HG02938 (cell line): ENCODE data around the gene VAX1.
A peak's percentile ranks its signal among the peaks of the same experiment; 100 is the strongest.
"Not testable (repeated sequence)": the region's sequence is repeated elsewhere in the genome, so short reads cannot be mapped to it uniquely, and the experiment has no call there.

Experiments
- ATAC-seq: cut with Tn5 transposase; IDR thresholded peaks from one replicate; pipeline ENCODE4 v1.9.1; 2021; ENCODE audit warnings: mild to moderate bottlenecking, moderate library complexity; ENCODE audit not compliant: unreplicated experiment

Gene VAX1

GRCh38 chr10:117137911-117138642, at the start of gene VAX1:
TSS of gene VAX1 (minus strand) at chr10:117138270. CDS start at chr10:117138056, 214 bp downstream.
- ATAC-seq, result no peak

DNA sequence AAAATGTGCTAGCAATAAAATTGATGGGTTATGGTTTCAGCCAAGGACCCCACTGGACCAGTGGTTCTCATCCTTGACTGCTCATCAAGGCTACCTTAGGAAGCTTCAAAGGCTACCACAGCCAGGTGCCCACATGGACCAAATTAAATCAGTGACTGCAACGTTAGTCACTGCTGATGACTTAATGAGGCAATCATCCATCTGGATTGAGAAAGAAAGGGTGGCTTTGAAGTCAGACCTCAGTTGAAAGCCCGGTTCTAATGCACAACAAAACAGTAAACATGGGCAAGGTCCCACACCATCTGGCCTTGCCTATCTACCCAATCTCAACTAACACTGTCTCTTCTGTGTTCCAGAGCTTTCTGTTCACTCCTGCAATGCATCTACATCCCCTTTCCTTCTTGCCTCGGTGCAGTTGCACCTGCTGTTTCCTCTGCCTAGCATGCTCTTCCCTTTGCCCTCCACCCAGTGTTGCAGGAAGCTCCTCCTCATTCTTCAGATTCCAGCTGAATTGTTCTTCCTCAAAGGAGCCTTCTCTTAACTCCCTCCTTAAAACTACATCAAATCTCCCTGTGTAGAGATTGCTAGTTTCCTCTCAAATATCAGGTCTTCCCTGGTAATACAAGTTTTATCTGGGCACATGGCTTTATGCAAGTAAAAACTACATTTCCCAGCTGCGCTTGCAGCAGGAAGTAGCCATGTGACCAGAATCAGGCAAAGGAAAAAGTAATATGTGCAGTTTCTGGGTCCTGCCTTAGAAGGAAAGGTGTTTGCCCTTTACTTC, 49.0 kb upstream of the VAX1 start:
- ATAC-seq, result no peak

DNA sequence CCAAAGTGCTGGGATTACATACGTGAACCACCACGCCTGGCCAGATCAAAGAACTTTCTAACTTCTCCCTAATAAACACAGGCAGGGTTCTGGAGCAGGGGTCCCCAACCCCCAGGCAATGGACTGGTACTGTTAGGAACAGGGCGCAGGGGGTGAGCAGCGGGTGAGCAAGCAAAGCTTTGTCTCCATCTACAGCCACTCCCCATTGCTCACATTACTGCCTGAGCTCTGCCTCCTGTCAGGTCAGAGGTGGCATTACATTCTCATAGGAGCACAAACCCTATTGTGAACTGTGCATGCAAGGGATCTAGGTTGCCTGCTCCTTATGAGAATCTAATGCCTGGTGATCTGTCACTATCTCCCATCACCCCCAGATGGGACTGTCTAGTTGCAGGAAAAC, 47.7 kb upstream of the VAX1 start:
- not testable (repeated sequence) for ATAC-seq

DNA sequence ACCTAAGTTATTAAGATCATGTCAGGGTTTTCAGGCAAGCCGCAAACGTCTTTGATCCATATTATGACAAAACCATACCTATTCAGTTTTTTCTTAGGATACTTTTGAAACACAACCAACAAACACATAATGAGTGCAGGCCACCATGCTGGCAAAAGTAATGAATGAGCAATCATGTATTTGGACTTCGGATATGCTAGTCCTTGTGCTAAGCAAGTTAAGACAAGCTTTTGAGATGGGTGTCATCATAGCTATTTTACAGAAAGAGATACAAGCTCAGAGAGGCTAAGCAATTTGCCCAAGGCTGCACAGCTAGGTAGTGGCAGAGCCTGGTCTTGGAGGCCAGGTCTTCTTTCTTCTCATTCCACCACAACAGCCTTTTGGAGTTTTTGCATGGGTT, 46.8 kb upstream of the VAX1 start:
- ATAC-seq, result no peak

DNA sequence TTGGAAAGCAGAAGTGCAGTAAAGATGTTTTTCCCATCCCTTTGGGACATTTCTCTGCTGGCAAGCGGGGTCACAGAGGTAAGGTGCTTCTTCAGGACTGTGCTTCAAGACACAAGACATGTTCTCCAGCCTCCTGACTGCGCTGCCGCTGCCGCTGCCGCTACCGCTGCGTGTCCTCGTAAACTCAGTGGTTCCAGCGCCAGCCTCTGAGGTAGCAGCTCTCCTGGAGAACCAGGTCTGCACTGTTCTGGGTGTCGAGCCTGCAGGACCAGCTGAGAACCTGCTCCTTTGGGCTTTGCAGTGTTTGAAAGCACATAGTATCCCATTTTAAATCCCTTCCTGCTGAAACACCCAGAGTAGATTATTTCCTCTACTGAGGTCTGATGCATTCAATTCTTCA, 46.2 kb upstream of the VAX1 start:
- ATAC-seq, result no peak

DNA sequence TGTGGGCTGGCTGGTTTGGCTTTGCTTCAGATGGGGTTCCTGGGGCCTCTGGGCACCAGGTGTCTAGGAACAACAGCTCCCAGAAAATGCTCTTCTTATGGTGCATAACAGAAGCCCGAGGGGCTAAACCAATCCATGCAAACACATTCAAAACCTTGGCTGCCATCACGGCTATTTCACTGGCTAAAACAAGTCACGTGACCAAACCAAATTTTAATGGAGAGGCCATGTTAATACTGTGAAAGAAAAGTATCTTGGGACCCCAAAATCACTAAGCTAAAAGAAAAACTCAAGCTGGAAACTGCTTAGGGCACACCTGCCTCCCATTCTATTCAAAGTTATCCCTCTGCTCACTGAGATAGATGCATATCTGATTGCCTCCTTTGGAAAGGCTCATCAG, 40.1 kb upstream of the VAX1 start:
- ATAC-seq, result no peak

DNA sequence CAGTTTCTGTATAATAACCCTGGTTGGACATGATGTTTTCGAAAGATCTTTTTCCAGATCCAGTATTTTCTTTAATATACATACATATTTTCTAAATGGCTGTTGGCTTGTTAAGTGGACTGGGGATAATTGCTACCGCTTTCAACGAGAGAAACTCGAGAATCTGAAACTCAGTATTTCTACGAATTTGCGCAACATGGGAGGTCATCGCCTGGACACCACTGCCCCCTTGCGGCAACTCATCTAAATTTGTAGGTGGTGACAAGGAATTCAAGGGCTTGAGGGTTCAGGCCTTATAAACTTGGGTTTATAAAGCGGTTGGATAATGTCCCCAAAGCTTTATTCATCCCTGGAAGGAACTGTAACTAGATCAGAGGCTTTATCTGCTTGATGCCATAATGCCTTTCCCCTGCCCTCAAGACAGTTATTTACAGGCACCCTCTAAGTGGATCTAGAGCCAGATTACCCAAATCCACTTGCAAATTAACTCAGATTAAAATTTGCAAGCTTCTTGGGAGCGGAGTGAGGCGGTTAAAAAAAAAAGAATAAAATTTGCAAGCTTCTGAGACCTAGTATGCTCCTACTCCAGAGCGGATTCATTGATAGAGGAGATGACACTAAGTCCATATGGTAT, 37.9 kb upstream of the VAX1 start:
- ATAC-seq, result peak; percentile 58

GRCh38 chr10:117175215-117175900, 37.3 kb upstream of the VAX1 start:
- ATAC-seq, result peak; percentile 30

GRCh38 chr10:117174439-117175214, 36.6 kb upstream of the VAX1 start:
- peak; percentile 79 for ATAC-seq

- ATAC-seq, result no peak
Measured at GRCh38 chr10:117170244-117170643, 32.2 kb upstream of the VAX1 start.

DNA sequence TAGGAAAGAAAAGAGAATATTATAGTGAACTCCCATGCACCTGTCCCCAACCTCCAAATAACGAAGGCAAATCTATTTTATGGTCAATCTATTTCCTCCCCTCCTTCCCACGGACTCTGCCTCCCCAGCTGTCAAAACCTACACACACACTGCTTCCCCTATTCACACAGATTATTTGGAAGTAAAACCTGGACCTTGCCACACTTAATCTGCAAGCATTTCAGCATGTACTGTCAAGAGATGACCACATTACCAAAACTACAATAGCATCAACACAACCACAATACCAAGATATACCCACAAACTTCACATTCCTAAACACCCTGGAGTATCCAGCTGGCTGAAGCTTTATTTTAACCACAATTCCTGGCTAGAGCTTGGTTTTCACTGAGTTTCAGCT, 31.4 kb upstream of the VAX1 start:
- no peak for ATAC-seq

GRCh38 chr10:117168729-117169128, 30.7 kb upstream of the VAX1 start:
- ATAC-seq, result no peak

DNA sequence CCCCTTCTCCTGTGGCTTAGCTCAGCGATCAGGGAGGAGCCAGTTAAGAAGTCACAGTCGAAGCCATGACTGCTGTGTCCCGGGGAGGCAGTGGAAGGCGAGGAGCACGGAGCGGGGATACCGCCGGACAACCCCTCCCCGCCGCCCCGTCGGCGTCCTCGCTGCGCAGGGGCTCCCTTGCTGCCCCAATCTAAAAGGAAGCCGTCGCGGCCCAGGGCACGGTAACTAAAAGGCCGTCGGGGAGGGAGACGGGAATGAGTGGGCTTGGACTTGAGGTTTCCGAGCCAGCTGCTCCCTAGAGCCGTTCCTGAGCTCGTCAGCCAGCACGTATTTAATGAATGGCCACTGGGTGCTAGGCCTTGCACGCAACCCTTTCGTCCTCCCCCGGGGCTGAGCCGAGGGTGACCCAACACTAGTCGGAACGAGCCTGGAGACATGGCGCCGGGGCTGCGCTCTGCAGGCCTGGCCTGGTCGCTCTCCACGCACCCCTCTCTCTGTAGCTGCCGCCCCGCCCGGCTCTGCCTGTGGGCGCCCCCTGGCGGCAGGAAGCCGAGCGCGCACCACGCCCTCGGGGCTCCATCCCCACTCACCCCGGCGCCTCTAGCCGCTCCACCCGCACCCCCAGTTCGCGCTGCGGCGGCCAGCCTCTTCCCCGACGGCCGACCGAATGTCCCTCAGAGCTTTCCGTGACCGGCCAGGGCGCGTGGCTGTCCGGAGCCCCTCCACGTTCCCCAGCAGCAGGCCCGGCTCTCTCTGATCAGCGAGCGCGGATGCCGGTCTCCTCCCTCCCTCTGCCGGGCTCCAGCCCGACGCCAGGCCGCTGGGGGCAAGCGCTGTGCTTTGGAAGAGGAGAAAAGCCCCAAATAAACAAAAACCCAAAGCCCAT, 30.0 kb upstream of the VAX1 start:
- ATAC-seq, result peak; percentile 78

GRCh38 chr10:117167346-117167788, 29.3 kb upstream of the VAX1 start:
- ATAC-seq, result no peak

DNA sequence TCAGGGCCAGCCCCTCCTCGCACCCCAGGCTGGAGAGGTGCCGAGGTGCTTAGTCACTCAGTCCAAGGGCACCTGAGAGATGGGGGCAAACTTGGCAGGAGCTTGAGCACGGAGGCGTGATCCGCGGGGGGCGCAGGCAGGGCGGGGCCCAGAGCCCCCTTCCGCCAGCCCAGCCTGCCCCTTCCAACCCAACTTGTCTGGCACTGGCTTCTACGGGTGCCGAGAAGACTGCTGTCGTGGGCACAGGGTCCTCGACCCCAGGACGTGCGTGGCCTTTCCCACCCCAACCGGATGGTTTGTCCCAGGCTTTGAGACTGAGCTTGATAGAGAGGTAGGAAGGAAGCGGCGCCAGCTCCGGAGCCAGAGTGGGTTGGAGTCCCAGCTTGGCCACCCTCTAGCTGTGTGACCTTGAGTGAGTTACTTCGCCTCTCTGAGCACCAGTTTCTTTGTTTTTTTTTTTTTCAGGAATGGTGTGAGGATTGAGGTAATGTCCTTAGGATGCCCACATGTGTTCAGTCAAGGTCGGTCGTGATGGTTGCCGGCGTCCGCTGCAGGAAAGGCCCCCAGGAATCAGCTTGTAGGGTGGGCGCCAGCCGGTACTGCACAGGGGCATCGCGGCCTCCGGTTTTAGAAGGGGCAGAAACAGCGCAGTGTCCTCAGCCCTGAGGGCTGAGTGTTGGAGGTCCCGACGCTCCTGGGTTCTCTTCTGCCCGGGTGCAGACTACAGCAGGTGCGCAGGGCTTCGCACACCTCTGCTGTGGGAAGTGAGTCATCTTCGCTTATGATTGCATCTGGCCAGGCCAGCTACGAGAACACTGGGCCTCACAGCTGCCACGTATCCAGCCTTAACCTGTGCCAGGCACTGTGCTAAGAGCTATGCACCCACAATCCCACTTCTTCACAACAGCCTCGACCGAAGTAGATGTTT, 28.6 kb upstream of the VAX1 start:
- ATAC-seq, result no peak

DNA sequence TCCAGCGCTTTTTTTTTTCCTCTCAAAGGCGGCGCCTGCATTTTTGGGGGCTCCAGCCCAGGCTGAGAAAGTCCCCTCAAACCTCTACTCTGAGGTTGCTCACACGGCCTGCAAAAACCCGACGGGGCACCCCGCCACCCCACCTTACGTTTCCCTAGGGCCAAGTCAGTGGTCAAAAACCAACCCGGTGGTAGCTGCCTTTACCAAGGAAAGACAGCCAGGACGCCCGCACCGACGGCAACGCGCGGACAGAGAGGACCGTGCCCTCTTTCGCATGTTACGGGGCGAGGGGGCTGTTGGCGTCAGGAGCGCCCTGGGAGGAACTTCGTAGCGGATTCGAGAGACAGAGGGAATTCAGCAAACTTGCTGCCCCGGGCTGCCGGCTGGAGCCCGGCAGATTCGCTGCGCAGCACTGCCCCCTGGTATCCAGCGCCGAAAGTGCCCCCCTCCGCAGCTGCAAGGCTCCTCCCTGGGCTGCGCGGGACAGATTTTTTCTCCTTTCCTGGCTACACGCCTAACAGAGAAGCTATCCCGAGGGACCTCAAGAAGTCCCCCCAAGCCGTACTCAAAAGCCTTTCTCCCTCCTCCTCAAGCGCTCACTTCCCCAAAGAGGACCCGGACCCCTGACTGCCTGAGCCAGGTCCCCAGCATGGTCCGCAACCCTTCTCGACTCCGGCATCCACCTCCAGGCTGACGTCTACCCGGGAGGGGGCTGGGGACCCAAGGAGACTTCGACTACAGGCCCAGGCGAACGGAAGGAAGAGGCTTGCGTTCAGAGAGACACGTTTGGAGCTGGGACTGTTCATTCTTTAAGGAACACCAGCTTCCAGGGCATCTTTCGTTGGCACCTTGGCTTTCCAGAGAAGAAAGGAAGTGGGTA, 27.7 kb upstream of the VAX1 start:
- ATAC-seq, result no peak
